NCI-H146 (cell line): Measurements from ENCODE around the gene WDR91.
"Not testable (repeated sequence)": the region's sequence is repeated elsewhere in the genome, so short reads cannot be mapped to it uniquely, and the experiment has no call there.

ENCODE experiments used
- DNase-seq: peaks from one replicate; lab custom pipeline; 2025; lab: John Stamatoyannopoulos, UW

The WDR91 gene

DNA sequence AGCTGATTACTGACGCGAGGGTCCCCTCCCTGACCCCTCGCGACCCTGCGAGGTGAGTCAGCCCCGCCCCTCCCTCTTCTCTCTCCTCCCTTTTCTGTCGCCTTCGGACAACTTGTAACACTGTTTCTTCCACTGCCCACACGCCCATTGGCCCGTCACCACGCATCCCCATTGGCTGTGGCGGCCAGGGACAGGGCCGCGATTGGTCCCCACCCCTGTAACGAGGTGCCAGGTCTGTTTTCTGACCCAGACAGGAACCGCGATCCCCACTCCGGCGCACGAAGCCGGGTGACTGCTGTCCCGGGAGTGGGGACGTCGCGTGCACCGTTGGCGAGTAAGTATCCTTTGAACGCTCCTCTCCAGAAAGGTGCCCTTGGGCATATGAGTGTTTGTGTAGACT lies 22.2 kb upstream of the WDR91 start, which contains the start of gene STRA8:
Gene STRA8 (plus strand): TSS at position 269 of the 400 bp plus-strand sequence. CDS start 6,687 bp downstream, outside the sequence.
- no peak for DNase-seq

DNA sequence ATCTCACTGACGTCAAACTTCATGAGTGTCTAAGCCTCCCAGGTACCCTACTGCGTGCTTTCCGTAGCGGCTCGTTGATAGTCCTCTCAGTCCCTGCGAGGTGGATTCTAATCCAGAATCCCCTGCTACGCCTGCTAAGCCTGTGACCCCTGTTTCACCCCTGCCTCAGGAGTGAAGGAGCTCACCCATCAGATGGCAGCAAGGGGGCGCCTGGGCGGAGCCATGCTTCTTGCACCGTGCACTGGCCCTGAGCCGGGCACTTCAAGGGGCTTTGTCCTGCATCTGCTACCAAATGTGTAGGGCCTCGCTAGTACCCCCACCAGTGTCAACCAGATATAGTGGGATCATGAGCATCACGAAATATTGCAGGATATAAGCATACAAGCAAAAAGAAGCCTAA lies 21.4 kb upstream of the WDR91 start:
- no peak for DNase-seq

DNA sequence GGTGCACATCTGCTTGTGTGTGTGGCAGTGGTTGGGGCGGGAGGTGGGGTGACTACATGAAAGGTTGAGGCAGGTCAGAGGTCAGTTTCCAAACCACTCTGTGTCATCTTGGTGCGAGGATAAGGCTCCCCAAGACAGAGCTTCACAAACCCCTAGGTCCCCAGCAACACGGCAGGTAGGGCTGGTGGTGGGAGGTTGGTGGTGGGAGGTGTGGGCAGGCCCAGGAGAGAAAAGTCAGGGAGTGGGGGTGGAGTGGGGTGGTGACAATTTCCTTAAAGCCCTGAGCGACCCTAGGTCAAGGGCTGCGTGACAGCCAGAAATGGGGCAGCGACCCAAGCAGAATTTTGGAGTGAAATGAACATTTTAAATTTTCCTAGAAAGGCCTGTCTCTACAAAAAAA lies 20.8 kb upstream of the WDR91 start:
- DNase-seq = no peak

DNA sequence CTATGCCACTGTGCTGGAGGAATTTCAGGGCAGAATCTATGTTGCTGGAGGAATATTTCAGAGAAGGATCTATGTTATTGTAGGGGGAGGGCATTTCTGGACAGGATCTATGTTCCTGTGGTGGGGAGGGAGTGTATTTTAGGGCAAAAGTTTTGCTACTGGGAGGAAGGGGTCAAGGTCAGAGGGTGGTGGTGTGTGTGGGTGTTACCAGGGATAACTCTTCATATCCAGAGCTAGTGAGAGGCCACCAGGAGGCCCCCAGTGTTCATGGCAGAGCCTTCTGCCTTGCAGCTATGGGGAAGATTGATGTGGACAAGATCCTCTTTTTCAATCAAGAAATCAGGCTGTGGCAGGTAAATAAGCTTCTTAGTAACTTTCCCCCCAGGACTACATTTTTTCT lies 20.4 kb upstream of the WDR91 start:
- no peak for DNase-seq

DNA sequence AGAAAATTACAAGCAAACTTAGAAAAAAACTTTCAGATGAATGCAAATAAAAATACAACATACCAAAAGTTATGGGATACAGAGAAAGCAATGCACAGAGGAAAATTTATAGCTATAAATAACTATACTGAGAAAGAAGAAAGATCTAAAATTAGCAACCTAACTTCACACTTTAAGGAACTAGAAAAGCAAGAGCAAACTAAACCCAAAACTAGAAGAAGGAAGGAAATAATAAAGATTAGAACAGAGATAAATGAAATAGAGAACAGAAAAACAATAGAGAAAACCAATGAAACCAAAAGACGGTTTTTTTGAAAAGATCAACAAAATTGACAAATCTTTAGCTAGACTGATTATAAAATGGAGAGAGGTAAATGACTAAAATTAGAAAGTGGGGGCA lies 12.7 kb upstream of the WDR91 start:
- no peak for DNase-seq

DNA sequence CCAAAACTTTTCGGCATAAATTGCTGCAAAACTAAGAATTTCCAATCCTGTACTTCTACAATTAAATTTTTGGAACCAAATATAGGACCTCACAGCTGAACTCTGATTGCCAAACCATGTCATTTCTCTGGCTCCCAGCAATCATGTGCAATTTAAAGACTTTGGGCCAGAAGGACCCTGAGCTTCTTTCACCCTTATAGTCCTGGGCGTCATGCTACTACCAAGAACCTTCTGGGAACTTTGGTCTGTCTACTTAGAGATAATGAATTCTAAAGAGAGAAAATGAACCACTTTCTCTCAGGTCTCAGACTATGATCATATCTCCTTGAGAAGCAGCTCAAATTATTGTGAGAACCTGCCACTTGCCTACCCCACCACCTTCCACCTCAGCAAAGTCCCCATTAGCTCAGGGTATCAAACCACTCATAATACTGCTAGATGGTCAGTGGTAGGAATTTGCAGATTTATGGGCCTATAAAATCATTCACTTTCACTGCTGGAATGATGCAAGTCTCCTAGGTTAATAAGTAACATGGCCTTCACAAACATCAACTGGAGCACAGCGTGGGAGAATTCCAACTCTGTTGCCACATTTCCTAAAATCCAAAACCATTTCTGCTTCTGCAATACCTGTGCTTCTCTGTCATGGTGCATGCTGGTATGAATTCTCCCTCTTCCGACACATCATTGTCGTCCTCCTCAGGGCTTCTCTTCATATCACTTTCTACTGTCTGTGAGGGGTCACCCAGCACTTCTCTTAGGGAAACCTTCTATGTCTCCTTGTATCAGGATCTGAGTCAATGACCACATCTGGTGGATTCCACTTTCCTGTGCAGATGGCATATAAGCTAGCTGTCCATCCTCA lies 6.6 kb upstream of the WDR91 start:
- no peak for DNase-seq

DNA sequence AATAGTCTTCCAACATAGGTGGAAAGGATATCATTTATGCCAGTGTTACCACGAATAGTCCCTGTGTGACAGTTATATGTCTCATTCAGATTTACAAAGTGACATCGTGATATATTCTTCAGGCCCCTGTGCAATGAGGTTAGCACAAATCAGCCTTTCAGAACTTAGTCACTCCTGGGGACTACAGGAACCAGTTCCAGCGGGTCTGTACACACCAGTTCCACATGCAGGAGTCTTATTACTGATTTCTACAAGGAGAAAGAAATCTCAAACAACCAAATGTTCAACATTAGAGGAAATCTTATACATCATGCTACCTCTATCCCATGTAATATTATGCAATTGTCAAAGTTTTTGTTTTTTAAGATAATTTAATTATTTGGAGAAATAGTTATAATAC lies 4.4 kb upstream of the WDR91 start:
- DNase-seq = no peak

DNA sequence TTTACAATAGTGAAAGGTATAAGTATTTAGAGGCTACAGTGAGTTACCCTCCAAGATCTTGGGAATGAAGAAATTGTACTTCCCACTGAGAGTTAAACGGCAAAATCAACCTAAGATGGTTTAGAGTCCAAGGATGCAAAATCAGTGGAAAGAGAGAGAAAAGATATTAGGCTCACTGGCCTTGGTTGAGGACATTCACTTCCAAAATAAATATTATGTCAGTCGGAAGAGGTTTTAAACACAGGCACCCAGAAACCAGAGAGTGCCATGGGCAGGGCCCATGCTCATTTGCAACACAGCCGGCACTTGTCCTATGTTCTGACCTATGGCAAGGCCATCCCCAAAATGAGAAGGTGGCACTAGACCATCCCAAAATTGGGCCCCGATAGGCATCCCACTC lies 3.9 kb upstream of the WDR91 start:
- DNase-seq = no peak

DNA sequence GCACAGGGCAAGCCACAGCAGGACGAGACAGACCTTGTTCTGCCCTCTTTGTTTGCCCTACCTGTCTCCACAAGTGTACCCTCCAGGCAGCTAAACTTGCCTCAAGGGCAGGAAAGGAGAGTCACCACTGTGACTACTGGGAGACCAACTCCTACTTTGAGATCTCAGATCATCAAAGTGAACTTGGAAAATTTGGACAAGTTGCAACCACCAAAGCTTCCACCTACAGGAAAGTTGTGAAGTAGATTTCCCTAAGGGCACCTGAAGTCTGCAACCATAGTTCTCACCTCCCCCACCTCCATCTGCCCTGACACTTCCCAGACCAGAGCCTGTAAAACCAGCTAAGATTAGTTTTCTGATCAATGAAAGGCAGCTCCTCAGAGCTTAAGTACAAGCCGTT lies 2.5 kb upstream of the WDR91 start:
- no peak for DNase-seq

DNA sequence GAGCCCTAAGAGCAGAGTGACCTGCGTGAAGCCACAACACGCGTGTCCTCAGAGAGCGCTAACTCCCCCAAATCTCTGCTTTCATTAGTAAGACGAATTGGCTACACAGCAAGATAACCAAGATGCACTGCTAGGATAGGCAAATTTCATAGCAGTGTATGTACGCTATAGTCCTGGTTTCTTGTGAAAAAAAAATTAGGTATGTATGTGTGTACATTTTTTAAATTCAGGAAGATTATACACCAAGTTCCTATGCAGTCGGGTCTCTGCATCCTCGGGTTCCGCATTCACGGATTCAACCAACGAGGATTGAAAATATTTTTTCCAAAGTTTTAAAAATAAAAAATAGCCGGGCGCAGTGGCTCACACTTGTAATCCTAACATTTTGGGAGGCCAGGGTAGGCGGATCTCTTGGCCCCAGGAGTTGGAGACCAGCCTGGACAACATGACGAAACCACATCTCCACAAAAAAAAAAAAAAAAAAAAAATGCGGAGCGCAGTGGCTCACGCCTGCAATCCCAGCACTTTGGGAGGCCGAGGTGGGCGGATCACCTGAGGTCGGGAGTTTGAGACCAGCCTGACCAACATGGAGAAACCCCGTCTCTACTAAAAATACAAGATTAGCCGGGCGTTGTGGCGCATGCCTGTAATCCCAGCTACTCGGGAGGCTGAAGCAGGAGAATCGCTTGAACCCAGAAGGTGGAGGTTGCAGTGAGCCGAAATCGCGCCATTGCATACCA lies 790 bp upstream of the WDR91 start:
- DNase-seq = not testable (repeated sequence)

DNA sequence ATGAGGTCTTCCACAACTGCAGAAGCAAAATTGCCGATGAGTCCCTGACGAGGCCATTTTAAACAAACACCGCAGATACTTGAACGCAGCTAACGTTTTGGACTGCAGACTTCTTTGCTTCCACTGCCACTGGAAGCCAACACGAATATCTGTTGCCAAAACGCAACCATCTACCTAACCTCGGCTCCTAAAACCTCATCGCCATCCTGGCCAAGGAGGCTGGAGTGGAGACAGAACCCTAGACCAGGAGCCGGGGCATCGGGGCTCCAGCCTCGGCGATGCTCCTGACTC lies 493 bp downstream of the WDR91 start:
- peak; percentile 33 for DNase-seq

DNA sequence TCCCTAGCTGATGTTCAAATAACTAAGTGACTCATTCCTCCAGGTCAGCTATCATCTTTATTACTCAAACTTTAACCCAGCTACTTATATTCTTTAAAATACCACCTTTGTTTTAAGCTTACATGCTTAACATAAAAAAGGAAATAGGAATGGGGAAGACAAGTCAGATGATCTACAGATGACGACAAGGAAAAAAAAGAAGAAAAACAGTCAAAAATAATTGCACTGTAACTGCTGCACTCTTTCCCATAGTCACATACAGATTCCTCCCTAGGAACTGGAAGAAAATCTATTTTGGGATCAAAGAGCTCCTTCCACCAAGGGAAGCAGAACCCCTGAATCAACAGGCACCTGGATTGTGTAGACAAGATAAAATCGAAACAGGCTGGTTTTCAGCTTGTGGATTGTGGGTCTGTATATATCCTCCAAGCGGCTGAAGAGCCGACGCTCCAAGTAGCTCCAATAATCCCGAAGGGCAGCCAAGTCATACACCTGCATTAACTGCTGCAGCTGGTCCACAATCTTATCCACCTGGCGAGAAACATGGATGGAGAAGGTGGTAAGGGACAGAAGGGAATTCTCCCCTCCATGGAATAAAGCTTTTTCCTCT lies 2.0 kb downstream of the WDR91 start:
- DNase-seq = no peak

DNA sequence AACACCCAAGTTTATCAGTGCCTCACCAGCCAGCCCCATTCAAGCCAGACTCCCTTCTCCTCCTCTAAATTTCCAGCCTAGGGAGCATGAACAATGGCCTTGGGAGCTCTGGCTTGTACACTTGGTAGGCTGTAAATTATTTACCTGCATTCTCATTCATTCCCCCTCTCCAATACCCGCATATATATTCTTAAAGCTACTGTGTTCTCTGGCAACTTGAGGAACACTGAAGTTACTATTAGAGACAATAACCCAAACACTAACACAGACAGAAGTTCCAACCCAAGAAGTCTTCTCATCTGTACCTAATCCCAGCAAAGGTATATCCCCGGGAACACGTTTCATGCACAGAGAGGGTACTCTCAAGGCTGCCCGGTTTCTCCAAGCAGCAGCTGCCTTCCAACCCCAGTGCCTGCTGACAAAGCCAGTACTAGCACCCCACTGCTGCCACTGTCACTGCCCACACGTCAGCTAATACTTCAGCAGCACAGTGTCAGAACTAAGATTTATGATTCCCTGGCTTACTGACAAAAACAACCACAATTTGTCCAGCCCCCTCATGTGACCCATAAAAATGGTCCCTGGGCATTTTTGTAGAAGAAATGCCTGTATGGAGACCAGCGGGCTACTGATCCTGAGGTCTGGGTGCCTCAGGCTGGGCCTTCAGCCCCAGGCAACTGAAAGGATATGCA lies 3.1 kb downstream of the WDR91 start:
- DNase-seq = no peak

DNA sequence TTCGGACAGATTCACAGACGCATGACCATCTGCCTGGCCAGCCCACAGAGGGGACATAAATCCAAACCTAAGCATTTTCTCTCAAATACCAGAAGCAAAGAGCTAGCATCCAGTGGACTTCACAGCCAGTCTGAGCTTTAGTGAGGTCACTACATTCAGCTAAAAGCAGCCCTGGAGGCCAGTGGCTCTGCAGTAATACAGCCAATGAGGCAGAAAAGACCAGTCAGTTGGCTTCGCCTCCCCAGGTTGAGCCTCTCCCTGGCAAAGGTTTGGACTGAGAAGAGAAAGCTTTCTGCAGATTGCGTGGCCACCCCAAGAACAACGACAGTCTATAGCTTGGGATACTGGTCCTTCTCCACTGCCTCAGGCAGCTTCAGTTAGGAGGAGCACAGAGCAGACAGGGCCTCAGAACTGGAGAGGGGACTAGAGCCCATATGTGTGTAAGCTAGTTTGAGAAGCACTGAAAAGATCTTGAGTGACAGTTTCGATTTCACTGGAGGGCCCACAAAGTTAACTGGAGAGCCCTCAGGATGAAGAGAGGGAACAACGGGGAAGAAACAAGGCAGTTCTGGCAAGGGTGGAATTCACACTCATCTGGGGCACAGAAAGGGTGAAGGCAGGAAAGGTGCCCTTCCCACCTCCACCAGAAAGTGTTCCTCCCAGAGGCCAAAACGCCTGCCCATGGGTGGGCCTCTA lies 3.8 kb downstream of the WDR91 start:
- no peak for DNase-seq

DNA sequence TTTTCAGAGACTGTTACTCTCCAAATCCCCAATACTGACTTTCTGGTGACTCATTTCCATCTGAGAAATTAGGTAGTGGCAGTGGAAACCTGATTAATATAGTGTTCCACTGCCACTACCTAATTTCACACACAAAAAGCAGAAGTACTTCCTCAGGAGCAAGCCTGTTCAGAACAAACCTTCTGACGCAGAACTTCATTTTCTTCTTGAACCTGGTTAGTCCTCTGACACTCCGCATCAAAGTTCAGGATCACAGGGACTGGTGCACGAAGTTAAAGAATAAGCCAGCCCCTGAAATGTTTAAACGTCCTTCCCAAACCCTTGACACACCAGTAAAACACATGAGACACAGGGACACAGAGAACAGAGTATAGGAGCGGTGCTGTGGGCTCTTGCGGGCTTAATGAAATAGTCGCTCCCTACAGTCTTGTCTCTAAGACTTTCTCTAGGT lies 4.4 kb downstream of the WDR91 start:
- DNase-seq = no peak

DNA sequence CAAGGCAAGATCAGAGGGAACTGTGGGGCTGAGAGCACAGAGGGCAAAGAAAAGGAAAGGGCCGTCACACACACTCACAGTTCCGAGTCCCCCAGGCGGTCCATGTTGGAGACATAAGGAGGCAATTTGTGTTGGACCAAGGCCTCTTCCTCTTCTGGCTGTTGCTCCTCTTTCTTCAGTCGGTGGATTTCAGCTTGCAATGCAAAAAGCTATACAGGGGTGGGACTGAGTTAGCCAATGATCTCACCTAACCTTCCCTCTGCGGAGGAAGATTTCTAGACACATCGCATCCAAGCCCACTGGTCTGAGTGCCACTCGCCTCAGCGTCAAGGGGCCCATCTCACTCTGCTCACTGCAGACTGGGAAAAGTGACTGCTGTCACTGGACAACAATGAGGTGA lies 5.5 kb downstream of the WDR91 start:
- DNase-seq = no peak

DNA sequence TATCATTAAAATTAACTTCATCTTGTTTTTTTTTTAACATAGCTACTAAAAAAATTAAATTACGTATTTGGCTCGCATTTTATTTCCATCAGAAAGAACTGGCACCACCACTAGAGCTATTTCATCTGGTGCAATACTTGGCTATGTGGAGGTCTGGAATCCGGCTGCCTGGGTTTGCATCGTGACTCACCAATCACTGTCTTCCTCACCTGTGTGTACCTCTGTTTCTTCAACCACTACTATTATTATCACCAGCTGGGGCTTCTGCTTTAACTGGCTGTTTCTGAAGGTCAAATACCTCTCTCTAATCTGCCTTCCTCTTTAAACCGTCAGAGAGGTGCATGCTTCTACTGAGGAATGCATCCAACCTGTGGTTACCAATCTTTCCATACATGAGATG lies 6.5 kb downstream of the WDR91 start:
- DNase-seq = no peak

DNA sequence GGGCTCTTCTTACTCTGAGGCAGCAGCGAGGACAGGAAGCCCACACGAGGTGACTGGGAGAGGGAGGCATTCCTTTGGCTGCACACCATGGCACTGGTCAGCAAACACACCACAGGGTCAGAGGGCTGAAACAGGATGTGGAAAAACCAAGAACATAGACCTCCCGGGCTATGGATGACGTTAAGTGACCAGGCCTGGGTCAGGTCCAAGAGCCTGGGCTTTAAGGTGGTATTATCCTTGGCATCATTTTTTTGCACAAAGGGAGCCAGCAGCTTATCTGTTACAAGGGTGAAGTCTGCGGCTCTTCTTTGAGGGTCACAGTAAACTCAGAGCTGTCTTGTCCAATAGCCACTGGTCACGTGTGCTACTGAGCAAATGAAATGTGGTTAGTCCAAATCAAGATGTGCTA lies 7.0 kb downstream of the WDR91 start:
- no peak for DNase-seq

DNA sequence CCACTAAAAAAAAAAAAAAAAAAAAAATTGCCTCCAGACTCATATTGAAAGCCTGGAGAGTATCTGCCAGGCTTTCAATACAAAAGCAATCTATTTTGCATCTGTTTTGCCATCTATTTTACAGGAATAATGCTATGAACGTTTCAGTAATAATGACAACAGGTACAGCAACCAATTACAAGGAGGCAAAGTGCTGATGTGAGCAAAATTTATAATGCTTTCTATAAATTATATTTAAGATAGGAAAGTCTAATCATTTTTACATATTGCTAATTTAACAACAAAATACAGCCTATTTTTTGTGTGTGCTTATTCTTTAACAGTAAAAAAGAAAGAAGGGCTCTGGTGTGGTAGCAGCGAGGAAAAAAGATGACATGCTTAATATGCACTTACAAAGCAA lies 10.0 kb downstream of the WDR91 start:
- no peak for DNase-seq

DNA sequence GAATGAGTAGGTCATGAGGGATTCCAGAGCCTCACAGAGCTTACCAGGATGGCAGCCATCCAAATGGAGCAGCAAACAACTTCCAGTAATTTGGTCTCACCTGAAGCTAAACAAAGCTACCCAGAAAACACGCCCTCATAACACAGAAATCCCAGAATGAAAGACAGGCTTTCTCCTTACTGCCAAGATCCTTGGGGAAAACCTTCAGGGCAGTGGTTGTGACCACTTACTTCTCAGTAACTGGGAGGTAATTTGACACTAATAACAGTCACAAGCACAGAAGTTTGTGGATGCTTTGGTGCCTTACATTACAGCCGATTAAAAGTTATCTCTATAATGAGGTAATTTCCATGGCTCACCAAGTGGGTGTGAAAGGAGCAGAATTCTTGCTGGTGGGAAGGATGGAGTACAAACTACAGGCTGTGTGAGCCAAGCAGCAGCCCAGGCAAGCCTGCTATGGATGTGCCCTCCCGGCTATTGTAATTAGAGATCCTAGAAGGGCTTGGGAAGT lies 10.4 kb downstream of the WDR91 start:
- DNase-seq = no peak

DNA sequence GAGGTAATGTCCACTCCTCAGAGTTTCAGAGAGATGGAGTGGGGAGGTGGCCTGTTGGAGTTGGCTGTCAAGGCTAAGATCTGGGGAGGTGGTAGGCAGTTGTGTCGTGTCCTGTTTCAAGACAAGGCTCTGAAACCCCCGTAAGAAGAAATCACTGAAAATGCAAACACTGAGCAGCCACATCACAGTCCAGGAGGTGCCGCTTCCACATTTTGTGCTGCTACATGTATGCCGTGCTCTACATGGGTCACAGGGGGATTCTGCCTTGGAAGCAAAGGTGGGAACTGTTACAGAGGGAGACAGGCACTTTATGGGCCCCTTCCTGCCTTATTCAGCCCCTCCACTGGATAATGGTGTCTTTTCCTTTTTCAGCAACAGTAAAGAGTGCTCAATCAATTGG lies 11.9 kb downstream of the WDR91 start:
- no peak for DNase-seq
